CD4-positive, alpha-beta T cell treated with Interleukin-10 for 1 hour (primary cell): Measurements from ENCODE around the gene RND2.
"Not testable (repeated sequence)": the region's sequence is repeated elsewhere in the genome, so short reads cannot be mapped to it uniquely, and the experiment has no call there.

Source experiments
- DNase-seq: peaks from one replicate; pipeline ENCODE4 v3.0.0-alpha.2; 2020

RND2 gene

DNA sequence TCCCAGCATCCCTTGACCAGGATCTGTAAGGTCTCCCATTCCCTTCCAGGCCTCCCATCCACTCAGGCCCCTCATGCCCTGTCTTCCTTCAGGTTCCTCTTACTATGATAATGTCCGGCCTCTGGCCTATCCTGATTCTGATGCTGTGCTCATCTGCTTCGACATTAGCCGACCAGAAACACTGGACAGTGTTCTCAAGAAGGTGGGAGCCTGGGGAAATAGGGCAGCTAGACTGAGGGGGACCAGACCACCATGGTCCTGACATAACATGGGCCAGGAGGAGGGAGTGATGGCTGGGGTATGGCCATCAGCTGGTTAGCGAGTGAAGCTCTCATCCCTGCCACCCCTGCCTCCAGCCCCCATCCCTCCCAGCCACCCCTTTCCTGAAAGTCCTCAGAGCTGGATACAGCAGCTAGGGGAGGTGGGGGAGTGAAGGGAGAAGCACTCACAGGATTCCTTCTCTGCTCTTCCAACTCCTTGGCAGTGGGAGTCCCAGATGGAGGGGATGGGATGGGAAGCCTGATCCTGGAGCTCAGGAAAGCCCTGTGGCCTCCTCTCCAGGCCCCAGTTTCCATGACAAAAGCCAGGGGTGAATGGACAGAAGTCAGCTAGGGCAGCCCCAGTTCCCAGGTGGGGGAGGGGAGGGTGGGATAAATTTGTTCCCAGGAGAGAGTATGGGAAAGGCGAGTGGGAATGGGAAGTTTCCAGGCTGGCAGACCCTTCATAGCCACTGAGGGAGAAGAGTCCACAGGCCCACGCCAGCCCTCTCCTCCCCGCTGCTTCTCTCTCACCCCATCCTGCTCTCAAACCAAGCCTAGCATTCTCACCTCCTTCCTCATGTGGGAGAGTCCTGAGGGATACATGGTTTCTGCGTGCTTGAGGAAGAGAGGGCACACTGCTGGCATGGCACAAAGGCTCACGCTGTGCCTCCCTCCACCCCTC is 2.3 kb downstream of the RND2 start:
- DNase-seq = no peak

DNA sequence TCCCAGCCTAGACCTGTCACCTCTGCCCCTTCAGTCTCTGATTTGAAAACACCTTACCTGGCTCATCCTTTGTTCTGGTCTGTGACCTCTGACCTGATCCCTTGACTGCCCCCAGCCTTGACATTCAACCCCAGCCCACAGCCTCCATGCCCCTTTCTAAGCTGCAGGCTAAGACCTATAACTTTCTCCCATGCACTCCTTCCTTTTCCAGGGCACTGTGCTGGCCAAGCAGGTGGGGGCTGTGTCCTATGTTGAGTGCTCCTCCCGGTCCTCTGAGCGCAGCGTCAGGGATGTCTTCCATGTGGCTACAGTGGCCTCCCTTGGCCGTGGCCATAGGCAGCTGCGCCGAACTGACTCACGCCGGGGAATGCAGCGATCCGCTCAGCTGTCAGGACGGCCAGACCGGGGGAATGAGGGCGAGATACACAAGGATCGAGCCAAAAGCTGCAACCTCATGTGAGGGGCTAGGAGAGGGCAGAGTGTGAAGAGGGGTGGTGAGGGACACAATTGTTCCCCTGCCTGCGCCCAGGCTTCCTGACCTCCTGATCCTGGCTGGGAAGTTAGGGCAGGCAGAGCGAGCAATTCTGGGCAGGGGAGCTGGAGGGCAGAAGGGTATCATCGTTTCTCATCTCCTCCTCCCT is 3.3 kb downstream of the RND2 start:
- DNase-seq = no peak

DNA sequence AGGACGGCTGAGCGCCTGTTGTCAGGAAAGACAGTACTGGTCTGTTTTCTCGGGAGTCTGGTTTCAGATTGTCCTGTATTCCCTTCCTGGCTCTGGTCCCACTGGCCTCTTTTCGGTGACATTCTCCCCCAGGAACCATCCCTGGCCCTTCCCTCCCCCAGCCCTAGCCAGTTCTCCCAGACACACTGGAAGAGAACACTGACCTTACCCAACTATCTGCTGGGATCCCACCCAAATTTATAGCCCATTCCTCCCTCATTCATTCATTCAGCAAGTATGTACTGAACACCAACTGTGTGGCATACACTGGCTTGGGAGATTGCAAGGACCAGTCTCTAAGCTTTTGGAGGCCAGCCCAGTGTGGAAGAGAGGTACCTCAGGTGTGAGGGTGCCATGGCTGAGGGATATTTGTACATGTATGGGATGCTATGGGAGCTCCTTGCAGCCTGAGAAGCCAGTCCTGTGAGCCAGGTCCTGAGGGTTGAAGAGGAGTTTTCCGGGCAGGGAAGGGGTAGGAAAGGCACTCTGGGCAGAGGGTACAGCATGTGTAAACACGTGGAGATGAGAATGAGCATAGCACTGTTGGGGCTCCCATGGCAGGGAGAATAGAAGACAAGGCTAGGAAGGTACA is 5.2 kb downstream of the RND2 start:
- DNase-seq = no peak

DNA sequence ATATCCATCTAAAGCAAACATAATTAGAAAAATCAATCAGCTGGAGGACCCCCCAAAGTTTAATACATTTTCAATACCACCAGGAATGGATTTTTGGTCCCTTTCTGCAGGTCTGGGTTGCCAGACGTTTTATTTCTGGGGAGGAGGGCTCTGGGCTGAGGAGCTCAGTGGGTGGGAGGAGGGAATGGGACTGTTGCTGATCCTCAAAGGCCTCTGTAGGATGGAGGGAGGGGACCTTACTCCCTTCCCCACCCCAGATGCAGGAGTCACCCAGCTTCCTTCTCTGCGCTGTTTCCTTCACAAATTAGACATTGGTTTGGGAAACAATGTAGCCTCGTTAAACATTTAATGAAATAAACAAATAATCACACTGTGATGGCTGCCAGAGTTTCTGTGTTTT is 6.6 kb downstream of the RND2 start:
- DNase-seq = no peak

DNA sequence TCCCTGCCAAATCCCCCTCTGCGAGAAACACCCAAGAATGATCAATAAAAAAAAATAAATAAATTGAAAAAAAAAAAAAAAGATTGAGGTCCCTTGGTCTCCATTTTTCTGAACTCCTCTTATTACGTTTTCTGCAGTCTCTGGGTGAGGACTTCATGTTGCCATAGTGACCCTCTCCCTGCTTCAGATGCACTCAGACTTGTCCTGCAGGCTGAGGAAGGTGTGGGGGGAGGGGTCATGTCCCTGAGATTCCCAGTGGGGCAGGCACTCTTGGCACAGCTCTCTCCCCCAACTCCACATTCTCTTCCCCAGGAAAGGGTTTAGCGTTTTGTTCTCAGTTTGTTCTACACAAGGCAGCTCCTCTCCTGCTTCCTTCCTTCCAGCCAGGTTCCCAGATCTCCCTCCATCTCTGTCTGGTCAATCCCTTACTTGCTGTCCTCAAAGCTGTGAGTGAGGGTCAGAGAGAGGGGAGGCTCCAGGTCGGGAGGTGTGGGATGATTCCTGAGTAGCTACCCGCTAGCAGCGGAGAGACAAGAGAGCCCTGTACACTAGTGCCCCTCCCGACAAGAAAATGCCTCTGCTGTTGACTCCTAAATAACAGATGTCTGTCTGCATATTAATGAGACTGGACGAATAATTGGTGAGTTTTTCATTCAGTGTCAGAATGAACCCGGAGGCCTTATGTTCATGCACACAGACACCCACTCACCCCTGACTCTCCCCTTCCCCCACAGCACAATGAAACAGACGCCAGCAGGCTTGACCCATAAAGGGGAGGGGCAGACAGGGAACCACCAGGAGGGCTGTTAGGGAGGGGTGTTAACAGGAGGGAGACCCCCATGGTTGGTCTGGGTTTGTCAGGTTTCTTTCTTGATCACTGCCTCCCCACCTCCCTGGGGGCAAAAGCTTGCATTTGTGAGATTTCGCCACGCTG is 9.2 kb downstream of the RND2 start:
- DNase-seq = no peak

DNA sequence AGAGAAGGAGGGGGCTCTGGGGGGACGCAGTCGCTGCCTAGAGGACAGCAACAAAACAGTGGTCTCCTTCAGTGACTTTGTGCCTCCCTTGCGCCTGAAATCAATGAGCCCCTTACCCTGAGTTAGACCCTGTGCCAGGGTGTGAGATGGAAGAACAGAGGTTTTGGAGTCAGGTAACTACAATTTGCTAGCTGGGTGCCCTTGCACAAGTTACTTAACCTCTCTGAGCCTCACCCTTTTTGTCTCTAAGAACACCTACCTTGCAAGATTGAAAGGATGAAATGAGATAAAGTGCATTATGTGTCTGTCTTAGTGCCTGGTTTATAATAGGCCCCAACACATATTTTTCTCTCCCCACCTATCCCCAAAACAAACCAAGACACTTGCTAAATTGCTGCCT is 9.9 kb downstream of the RND2 start:
- DNase-seq = no peak

DNA sequence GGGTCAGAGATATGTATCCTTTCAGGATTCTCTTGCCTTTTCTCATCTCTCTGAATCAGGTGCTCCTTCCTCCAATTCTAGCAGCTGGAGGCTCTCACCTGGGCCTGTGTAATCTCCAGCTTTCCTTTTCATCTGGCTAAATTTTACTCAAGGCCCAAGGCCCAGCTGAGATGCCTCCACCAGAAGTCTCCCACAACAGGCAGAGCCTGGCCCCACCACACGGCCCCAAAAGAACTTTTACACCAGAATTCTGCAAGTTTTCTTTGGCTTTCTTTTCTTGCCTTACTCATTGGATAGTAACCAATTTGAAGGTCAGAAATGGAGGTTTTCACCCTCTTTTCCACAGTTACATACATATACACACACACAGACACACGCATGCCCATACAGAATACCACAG is 14.6 kb downstream of the RND2 start:
- DNase-seq = no peak

DNA sequence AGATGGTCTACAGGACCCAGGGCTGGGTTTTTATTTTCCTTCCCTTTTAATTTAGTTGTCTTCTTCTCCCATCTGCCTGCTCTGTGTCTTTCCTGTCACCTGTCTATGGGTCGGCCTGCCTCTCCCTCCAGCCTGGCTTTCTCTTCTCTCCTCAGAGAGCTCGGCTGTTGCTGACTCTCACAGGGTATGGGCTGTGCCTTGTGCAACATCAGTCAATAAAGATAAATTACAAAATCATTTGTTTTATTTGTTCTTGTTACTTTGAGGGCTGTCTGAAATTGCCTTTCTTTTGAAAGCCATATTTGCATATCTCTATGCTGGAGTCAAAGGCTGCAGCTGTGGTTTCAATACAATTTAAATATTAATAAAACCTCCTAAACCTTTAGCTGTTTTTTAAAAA is 15.6 kb downstream of the RND2 start:
- no peak for DNase-seq

DNA sequence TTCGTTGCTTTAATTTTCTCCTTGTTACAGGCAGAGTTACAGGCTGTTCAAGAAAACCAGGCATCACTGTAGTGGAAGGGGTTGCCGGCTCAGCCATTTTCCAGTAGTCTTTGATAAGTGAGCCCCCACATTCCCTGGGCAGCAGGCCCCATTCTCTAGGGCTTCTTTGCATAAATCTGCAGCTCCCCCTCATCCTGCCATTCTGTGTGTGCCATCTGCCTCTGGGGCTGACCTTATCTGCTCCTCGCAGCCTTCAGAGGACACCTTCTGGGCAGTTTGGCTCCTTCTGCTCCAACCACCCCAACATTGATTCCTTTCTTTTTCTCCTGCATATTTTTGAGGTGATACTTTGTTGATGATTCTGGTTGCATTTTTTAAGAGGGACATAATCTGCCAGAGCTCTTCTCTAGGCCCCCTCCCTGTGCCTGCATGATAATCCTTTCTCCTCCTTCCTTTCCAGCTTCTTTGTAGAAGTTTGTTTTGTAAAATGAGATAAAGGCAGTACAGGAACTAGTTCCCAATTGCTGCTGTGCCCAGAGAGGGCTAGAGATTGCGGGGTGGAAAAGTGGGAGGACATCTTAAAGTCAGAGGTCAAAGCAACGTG is 17.1 kb downstream of the RND2 start:
- DNase-seq = no peak

DNA sequence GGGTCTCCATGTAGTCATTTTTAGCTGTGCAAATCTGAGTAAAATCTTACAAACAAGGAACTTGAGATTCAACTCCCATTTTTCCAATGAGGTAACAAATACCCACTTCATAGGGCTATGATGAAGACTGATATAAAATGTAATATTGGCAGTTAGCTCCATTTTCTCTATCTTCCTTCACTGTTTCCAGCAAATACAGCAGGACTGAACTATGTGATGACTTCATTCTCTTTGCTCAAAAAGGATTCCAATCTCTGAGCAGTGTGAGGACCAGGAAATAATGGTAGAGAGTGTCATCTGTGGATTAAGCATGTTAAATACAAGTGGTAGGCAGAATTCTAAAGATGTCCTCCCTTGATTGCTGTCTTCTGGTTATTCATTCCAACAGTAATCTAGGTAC is 18.3 kb downstream of the RND2 start:
- DNase-seq = no peak

DNA sequence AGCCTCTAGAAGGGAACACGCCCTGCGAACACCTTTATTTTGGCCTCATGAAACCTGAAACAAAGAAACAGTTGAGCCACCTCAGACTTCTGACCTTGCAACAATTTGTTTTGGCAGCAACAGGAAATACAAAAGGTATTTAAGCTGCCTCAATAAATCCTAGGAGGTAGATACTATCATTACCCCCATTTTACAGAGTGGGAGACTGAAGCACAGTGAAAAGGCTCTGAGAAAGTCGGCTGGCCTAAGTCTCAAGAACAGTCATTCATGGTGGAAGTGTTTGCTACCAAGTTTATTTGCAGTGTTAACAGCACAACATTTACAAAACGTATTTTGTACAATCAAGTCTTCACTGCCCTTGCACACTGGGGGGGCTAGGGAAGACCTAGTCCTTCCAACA is 19.0 kb downstream of the RND2 start:
- no peak for DNase-seq

DNA sequence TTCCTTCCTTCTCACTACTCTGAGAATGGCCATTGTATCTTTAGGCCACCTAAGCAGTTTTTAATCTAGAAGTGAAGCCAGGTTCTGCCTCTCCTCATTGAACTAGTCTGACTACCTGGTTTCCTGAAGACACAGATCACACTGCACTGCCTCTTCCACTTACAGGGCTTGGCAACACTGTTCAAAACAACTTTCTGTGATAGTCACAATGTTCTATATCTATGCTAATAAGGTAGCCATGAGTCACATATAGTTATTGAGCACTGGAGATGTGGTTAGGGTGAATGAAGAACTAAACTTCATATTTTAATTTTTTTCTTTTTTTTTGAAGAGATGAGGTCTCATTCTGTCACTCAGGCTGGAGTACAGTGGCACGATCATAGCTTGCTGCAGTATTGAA is 26.9 kb downstream of the RND2 start:
- no peak for DNase-seq

DNA sequence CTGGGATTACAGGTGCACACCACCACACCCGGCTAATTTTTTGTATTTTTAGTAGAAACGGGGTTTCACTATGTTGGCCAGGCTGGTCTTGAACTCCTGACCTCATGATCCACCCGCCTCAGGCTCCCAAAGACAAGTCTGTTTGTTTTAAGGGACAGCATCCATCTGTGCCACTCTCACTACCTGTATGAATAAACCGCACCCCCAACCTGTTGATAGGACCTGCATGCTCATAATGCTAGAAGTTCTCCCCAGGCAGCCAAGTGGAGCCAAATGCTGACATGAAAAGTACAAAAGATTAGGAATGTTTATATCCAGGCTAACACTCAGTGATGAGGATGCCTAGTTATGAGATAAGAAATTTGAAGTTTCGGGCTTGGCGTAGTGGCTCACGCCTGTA is 28.0 kb downstream of the RND2 start:
- DNase-seq = not testable (repeated sequence)

DNA sequence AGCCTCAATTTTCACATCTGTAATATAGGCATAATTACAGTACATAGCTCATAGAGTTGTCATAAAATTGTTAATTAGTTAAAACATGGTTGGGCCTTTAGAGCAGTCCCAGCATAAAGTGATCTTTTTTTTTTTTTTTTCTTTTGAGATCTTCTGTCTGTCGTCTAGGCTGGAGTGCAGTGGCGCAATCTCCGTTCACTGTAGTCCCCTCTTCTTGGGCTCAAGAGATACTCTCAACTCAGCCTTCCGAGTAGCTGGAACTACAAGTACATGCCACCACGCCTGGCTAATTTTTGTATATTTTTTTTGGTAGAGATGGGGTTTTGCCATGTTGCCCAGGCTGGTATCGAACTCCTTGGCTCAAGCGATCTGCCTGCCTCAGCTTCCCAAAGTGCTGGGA is 31.0 kb downstream of the RND2 start:
- no peak for DNase-seq

DNA sequence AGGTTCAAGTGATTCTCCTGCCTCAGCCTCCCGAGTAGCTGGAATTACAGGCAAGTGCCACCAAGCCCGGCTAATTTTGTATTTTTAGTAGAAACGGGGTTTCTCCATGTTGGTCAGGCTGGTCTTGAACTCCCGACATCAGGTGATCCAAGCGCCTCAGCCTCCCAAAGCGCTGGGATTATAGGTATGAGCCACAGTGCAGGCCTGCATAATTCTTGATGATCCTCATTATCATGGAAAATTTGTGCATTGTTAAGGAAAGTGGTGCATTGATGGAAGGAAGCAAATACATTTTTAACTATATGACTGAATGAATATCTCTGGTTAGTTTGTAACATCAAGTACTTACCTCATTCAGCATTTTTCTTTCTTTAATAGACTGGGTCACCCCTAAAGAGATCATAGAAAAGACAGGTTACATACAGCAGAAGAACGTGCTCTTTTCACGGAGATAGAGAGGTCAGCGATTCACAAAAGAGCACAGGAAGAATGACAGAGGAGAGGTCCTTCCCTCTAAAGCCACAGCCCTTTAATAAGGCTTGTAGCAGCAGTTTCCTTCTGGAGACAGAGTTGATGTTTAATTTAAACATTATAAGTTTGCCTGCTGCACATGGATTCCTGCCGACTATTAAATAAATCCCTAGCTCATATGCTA is 38.1 kb downstream of the RND2 start:
- DNase-seq = no peak

DNA sequence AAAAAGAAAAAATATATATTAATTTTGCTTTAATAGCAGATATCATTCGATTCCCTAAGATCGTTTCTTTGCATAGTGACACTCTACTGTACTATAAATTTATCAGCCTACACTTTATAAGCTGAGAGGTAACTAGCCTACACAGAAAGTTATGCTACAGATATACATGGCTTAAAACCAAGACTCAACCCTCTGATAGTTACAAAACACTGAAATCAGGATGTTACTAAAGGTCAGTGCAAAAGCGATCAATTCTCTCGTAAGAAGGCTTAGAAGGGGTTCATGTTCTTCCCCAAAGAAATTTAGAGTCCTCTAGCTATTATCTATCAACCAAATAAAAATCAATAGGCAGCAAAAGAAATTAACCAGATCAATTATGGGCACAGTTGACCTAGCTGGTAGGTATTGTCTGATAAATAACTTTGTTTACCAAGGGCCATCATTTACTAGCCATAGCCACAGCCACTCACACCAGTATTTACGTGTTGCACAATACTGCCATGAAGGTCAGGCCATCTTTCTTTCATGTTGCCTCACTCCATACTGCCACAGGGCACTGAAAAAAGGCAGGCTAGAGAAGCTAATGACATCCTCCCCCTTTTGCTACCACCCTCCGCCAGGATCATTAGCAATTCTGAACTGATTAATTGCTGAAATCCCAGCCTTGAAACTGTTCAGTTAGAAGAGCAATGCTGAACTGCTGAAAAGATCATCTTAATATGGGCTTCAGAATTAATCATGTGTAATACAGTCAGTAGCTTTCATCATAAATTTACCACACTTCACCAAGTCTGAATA is 43.7 kb downstream of the RND2 start:
- DNase-seq = no peak

DNA sequence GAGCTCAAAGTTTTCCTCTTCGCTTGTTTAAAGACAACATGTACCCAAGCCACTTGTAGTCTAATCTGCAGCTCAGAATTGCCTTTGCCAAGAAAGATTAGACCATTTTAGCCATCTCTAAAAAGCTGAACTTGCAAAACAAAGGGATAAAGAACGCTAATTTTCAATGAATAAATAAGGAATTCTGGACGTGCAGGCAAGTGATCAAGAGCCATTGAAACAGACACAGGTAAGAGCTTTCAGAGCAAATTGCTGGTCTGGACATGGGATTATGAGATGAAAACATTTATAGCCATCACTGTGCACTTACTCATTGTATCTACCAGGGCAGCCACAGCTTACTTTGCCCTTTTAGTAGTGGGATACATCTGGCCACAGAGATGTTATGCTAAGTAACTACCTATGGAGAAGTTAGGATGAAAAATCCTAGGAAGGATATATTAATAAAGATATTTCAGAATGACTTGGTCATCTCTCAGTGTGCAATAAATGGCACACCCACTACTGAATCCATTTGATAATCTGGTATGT is 44.4 kb downstream of the RND2 start:
- no peak for DNase-seq

DNA sequence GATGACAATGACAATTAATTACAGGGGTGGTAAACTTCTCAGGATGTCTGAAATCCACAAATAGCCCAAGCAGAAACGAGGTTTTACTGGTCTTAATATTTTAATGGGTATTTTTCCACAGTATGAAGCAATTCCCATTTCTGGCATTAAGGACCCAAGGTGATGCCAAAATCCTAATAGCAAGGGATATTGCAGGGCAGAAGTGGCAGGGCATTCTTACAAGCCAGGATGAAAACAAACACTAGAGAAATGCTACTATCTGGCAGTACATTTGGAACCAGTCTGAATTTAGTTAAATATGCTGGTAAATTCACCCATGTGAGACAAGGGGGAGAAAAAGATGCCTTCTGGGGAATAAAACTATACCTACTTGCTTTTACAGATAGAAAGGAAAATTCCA is 45.2 kb downstream of the RND2 start:
- DNase-seq = no peak

DNA sequence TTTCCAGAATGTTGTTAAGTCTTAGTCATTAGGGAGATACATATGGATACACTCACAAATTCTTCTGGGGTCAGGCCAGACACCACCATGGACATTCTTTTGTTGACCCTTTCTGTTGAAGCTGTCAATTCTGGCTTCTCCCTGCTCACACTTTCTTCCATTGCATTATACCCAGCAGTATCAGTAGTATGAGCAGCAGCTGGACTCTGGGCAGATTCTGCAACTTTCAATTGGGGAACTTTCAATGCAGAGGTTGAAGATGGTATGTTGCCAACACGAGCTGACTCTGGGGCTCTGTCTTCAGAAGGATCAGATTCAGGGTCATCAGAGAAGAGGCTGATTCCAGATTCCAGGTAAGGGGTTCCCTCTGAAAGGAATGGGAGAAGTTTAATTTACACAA is 45.8 kb downstream of the RND2 start:
- DNase-seq = no peak

DNA sequence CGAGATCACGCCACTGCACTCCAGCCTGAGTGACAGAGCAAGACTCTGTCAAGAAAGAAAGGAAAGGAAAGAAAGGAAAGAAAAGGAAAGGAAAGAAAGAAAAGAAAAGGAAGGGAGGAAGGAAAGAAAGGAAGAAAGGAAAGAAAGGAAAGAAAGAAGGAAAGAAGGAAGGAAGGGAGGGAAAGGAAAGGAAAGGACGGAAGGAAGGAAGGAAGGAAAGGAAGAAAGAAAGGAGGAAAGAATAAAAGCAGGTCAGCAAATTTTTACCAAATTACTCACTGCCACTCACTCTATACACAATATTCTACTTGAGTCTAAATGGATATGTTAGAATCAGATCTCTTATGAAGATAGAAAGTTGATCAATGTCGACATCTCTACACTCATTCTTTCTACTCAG is 49.8 kb downstream of the RND2 start:
- no peak for DNase-seq
